ENCODE data around the gene HOXA5.

- no peak for TF ChIP-seq CTCF (IDR thresholded peaks at IDR 0.05)
- TF ChIP-seq POLR2A (IDR thresholded peaks at IDR 0.05; ENCODE audit: low read depth): no peak
These were observed 1.9 kb upstream of the HOXA5 start for GRCh38 chr7:27145165-27145913.

Data from esophagus muscularis mucosa (tissue), 3 donors.